ENCODE results near the gene IDE. TPM values are rescaled to one million over a fixed set of nuclear protein-coding genes. Genes with fewer than 3 reads are reported as not detected.

Gene IDE
- total RNA-seq, 2 experiments from 2014 or later = 14.1 to 25.9 TPM

GRCh38 chr10:92547676-92548075 lies 26.2 kb downstream of the IDE start:
- Mint-ChIP-seq H3K27ac (no peak overlapping the region), H3K9me3 (ENCODE audit: low read depth) (no peaks in the 10 kb centered on the region), H3K27me3 (no peaks in the 10 kb centered on the region), H3K4me3 (no peak overlapping the region), H3K4me1 (peaks cover 12% of the 10 kb centered on the region), H3K36me3 (peaks cover 12% of the 10 kb centered on the region)
- ATAC-seq (no peak), DNase-seq (no peak)
- CTCF ChIA-PET = no interaction called here

DNA sequence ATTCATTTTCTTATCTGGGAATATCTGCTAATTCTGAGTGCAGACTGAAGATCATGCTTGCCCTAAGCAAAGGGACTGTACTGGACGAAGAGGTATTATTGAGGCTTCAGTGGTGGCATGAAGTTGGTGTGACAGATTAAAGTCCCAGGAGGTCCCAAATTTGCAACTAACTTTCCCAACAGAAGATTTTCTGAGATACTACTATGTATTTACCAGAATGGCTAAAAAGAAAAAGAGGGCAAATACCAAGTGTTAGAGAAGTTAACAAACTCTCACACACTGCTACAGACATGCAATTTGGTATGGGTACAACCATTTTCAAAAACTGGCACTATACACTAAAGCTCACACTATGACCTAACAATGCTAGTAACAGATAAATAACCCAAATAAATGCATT lies 28.3 kb downstream of the IDE start:
- ATAC-seq (no peak), DNase-seq (no peak)
- H3K36me3 Mint-ChIP-seq = peaks cover 3% of the 10 kb centered on the region
- no peak overlapping the region for H3K4me3 Mint-ChIP-seq
- no peaks in the 10 kb centered on the region for H3K9me3 Mint-ChIP-seq (ENCODE audit: low read depth)
- no peak overlapping the region for H3K27ac Mint-ChIP-seq
- no peaks in the 10 kb centered on the region for H3K27me3 Mint-ChIP-seq
- peaks cover 12% of the 10 kb centered on the region for H3K4me1 Mint-ChIP-seq
- CTCF ChIA-PET = interaction anchor here (2.2 kb wide), 1 partner anchor 28 kb away, joined by 10 read pairs; no protein-coding TSS in a partner anchor

DNA sequence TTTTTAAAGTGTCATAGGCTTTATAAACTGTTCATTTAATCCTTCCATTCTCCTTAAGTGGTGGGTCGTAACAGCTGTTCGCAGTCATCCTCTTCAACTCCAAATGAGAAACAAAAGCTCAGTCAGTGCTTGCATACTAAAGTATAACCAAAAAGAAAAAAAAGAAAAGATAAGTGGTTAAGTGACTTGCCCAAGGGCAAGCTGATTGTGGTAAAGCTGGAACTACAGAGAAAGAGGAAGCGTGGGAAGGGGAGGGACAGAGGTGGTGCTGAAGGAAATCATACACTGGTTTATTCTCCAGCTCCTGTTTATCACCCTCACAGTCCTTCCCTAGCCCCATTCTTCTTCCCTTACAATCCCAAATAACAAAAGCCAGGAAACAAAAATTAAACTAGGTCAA lies 29.6 kb downstream of the IDE start:
- Mint-ChIP-seq H3K4me3 (no peak overlapping the region), H3K4me1 (peaks cover 12% of the 10 kb centered on the region), H3K27me3 (no peaks in the 10 kb centered on the region), H3K36me3 (peaks cover 4% of the 10 kb centered on the region), H3K9me3 (ENCODE audit: low read depth) (no peaks in the 10 kb centered on the region), H3K27ac (no peak overlapping the region)
- CTCF ChIA-PET = interaction anchor here (0.7 to 2.2 kb wide), 2 partner anchors 27 to 32 kb away, joined by 3 to 10 read pairs; no protein-coding TSS in a partner anchor
- no peak for DNase-seq
- no peak for ATAC-seq

- Mint-ChIP-seq H3K4me1 (peaks cover 12% of the 10 kb centered on the region), H3K36me3 (peaks cover 4% of the 10 kb centered on the region), H3K27ac (no peak overlapping the region), H3K9me3 (ENCODE audit: low read depth) (no peaks in the 10 kb centered on the region), H3K4me3 (no peak overlapping the region), H3K27me3 (no peaks in the 10 kb centered on the region)
- CTCF ChIA-PET = interaction anchor here (0.8 kb wide), 1 partner anchor 30 kb away, joined by 3 read pairs; no protein-coding TSS in a partner anchor
- DNase-seq (no peak), ATAC-seq (no peak)
Observed at GRCh38 chr10:92542458-92542857, 31.4 kb downstream of the IDE start.

- Mint-ChIP-seq H3K36me3 (peaks cover 4% of the 10 kb centered on the region), H3K27ac (no peak overlapping the region), H3K4me1 (peaks cover 12% of the 10 kb centered on the region), H3K27me3 (no peaks in the 10 kb centered on the region), H3K9me3 (ENCODE audit: low read depth) (no peaks in the 10 kb centered on the region), H3K4me3 (no peak overlapping the region)
- CTCF ChIA-PET = interaction anchor here (0.8 to 1.0 kb wide), 2 partner anchors 29 to 33 kb away, joined by 3 read pairs; partner anchors contain the start of gene IDE
- no peak for ATAC-seq
- no peak for DNase-seq
Observed at GRCh38 chr10:92541583-92541982, 32.3 kb downstream of the IDE start.

- CTCF ChIA-PET = interaction anchor here (1.4 kb wide), 1 partner anchor 19 kb away, joined by 3 read pairs; no protein-coding TSS in a partner anchor
- Mint-ChIP-seq H3K27me3 (no peaks in the 10 kb centered on the region), H3K27ac (no peak overlapping the region), H3K9me3 (ENCODE audit: low read depth) (no peaks in the 10 kb centered on the region), H3K4me3 (no peak overlapping the region), H3K4me1 (no peaks in the 10 kb centered on the region), H3K36me3 (peaks cover 4% of the 10 kb centered on the region)
- ATAC-seq (no peak), DNase-seq (no peak)
Observed at GRCh38 chr10:92538231-92538958, 35.5 kb downstream of the IDE start.

GRCh38 chr10:92530891-92531535 lies 42.9 kb downstream of the IDE start:
- Mint-ChIP-seq H3K36me3 (no peaks in the 10 kb centered on the region), H3K27ac (no peak overlapping the region), H3K4me1 (no peaks in the 10 kb centered on the region), H3K9me3 (ENCODE audit: low read depth) (no peaks in the 10 kb centered on the region), H3K27me3 (no peaks in the 10 kb centered on the region), H3K4me3 (no peak overlapping the region)
- CTCF ChIA-PET = no interaction called here
- no peak for DNase-seq
- ATAC-seq = no peak

DNA sequence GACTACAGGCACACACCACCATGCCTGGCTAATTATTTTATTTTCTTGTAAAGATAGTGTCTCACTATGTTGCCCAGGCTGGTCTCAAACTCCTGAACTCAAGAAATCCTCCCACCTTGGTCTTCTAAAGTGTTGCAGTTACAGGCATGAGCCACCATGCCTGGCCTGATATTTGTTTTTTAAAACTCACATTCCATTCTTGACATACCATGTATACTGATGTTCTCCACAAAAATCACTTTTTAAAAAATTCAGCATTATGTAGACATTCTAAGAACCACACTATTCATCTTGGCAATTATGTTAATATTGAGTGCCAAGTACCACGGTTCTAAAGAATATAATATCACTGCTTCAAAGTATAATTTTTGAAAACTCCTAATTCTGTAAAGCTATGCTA lies 43.5 kb downstream of the IDE start:
- CTCF ChIA-PET = interaction anchor here (1.4 kb wide), 1 partner anchor 11 kb away, joined by 3 read pairs; no protein-coding TSS in a partner anchor

GRCh38 chr10:92527716-92528115 lies 46.2 kb downstream of the IDE start:
- H3K4me1 Mint-ChIP-seq = no peaks in the 10 kb centered on the region
- no peak for DNase-seq
- no peaks in the 10 kb centered on the region for H3K36me3 Mint-ChIP-seq
- H3K27ac Mint-ChIP-seq = no peak overlapping the region
- CTCF ChIA-PET = interaction anchor here (1.0 to 3.1 kb wide), 3 partner anchors 10 to 303 kb away, joined by 3 to 17 read pairs (median 4); no protein-coding TSS in a partner anchor
- no peak overlapping the region for H3K4me3 Mint-ChIP-seq
- no peak for ATAC-seq
- no peaks in the 10 kb centered on the region for H3K9me3 Mint-ChIP-seq (ENCODE audit: low read depth)
- H3K27me3 Mint-ChIP-seq = no peaks in the 10 kb centered on the region

More for the DNA sequence above, 43.5 kb downstream of the IDE start:
- no peaks in the 10 kb centered on the region for H3K4me1 Mint-ChIP-seq
- no peak overlapping the region for H3K4me3 Mint-ChIP-seq
- no peaks in the 10 kb centered on the region for H3K9me3 Mint-ChIP-seq (ENCODE audit: low read depth)
- H3K27me3 Mint-ChIP-seq = no peaks in the 10 kb centered on the region
- DNase-seq (no peak), ATAC-seq (no peak)
- no peaks in the 10 kb centered on the region for H3K36me3 Mint-ChIP-seq
- no peak overlapping the region for H3K27ac Mint-ChIP-seq

DNA sequence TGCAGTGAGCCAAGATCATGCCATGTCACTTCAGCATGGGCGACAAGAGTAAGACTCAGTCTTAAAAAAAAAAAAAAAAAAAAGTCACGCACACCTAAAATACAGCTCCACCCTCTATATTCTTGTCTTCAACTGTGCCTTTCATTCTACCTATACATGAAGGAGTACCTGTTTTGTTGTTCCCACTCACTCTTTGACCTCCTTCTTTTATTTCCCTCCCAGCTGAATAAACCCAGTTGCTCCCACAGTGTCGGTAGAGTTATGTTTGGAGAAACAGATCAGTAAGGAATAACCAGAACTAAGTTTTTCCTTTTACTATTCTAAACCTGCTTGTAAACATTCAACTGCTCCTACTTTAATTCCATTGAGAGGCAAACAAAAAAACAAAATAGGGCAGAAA lies 50.3 kb downstream of the IDE start:
- H3K4me1 Mint-ChIP-seq = no peaks in the 10 kb centered on the region
- no peaks in the 10 kb centered on the region for H3K9me3 Mint-ChIP-seq (ENCODE audit: low read depth)
- CTCF ChIA-PET = no interaction called here
- no peak for ATAC-seq
- no peaks in the 10 kb centered on the region for H3K27me3 Mint-ChIP-seq
- H3K36me3 Mint-ChIP-seq = no peaks in the 10 kb centered on the region
- DNase-seq = no peak
- H3K27ac Mint-ChIP-seq = no peak overlapping the region
- H3K4me3 Mint-ChIP-seq = no peak overlapping the region

DNA sequence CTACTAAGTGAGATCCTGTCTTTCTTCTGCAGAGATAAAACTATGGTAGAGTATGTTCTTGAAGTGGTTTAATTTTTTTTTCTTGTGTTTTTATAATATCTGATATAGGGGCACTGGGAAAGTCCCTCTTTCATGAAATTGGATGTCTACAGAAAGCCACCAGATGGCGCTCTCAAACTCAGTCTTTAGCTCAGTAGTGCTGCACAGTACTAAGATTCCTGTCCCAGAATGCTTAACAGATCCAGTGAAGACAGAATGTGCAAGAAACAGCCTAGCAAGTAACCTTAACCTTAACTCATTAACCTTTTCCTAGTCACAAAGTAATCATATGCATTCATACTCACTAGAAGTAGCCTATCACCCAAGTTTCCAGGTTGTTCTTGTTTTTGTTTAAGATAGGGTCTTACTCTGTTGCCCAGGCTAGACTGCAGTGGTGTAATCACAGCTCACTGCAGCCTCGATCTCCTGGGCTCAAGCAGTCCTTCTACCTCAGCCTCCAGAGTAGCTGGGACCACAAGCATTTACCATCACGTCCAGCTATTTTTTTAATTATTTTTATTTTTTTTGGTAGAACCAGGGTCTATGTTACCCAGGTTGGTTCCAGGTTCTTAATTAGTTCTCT lies 56.7 kb downstream of the IDE start:
- no peak overlapping the region for H3K4me3 Mint-ChIP-seq
- ATAC-seq = peak; percentile 94
- peak; percentile 75 for DNase-seq
- no peaks in the 10 kb centered on the region for H3K27me3 Mint-ChIP-seq
- peaks cover 4% of the 10 kb centered on the region for H3K4me1 Mint-ChIP-seq
- H3K36me3 Mint-ChIP-seq = no peaks in the 10 kb centered on the region
- no peak overlapping the region for H3K27ac Mint-ChIP-seq
- CTCF ChIA-PET = interaction anchor here (0.6 to 2.4 kb wide), 17 partner anchors 10 to 363 kb away, joined by 3 to 38 read pairs (median 6); partner anchors contain the start of gene IDE
- no peaks in the 10 kb centered on the region for H3K9me3 Mint-ChIP-seq (ENCODE audit: low read depth)

DNA sequence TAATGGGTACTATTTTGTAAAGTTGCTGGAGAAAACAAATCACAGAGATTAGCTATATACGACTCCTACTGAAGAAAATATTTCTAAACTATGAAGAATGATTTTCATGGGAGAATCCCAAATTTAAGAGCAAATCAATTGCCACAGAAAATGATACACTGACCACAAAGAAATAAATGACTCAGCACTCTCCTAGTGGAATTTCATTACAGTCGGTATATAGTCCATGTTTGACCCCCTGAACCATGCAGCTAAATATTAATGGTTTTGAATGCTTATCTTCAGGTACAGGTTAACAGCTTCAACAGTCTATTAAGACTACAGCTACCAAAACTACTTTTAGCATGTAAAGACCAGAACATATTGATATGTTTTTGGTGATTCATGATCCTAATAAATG lies 65.0 kb downstream of the IDE start:
- Mint-ChIP-seq H3K4me3 (no peak overlapping the region), H3K27me3 (no peaks in the 10 kb centered on the region), H3K36me3 (peaks cover 5% of the 10 kb centered on the region), H3K4me1 (no peaks in the 10 kb centered on the region), H3K27ac (no peak overlapping the region), H3K9me3 (ENCODE audit: low read depth) (no peaks in the 10 kb centered on the region)
- DNase-seq = no peak
- CTCF ChIA-PET = interaction anchor here (1.6 kb wide), 1 partner anchor 65 kb away, joined by 3 read pairs; the partner anchor contains the start of gene IDE
- no peak for ATAC-seq

- Mint-ChIP-seq H3K4me1 (no peaks in the 10 kb centered on the region), H3K9me3 (ENCODE audit: low read depth) (no peaks in the 10 kb centered on the region), H3K27me3 (no peaks in the 10 kb centered on the region), H3K27ac (no peak overlapping the region), H3K4me3 (no peak overlapping the region), H3K36me3 (peaks cover 6% of the 10 kb centered on the region)
- CTCF ChIA-PET = interaction anchor here (0.9 to 1.9 kb wide), 2 partner anchors 11 to 21 kb away, joined by 3 to 5 read pairs; no protein-coding TSS in a partner anchor
- DNase-seq = no peak
- ATAC-seq = no peak
Observed at GRCh38 chr10:92506336-92506735, 67.6 kb downstream of the IDE start.
